K562 (cell line): ENCODE data around the gene DCAF7. TPM values are rescaled to one million over a fixed set of nuclear protein-coding genes. Genes with fewer than 3 reads are reported as not detected.

Experiments
- ATAC-seq: fragments of 200-7000 bp; cut with Tn5 transposase; 3 replicates; pipeline ENCODE4 v1.9.1; 2020; ENCODE audit warnings: moderate library complexity
- BruUV-seq: library from RNA; stranded (reverse); fragments of 400-500 nt; replicated peaks from 2 replicates; lab custom pipeline; 2021; lab: Mats Ljungman, UMichigan
- CTCF ChIA-PET: fragments of 300-600 bp; formaldehyde crosslinking; extraction: SDS; loops from one replicate; lab custom pipeline; 2021; ENCODE audit warnings: low intra/inter-chr PET ratio; lab: Yijun Ruan, JAX
- POLR2A ChIA-PET: fragments of 300-600, 350-650 bp; sonication (Branson Sonifier 250); formaldehyde crosslinking; extraction: SDS; loops from one replicate; lab custom pipeline; 2021; ENCODE audit warnings: antibody characterized with exemption, inconsistent platforms; lab: Yijun Ruan, JAX
- DNase-seq, 4 experiments: peaks; one replicate each; pipeline versions ENCODE4 v3.0.0 to v3.0.0-alpha.2; 2011 to 2018; ENCODE audit warnings: low spot score in 3 of 4, mixed read lengths in 3 of 4; ENCODE audit errors: extremely low read depth in 1 of 4
- FAIRE-seq: peaks from 2 replicates; lab custom pipeline; 2011; peaks lifted over from hg19 to GRCh38; lab: Jason Lieb, UNC
- H2AFZ ChIP-seq: 2 replicates; pipeline ENCODE4 v1.6.0; 2011; ENCODE audit warnings: low read depth, low read length, control low read depth, inconsistent platforms
- H3K27ac ChIP-seq: fragments of 200-600 bp; 3 replicates; pipeline ENCODE4 v1.8.0; 2011; ENCODE audit warnings: low read depth, mild to moderate bottlenecking, control low read depth, inconsistent platforms, low read length, moderate library complexity, mixed read lengths; ENCODE audit errors: extremely low read depth
- H3K27me3 ChIP-seq, 2 experiments: fragments of 300-600 bp in 1 of 2; 2 replicates in 1 of 2; 3 replicates in 1 of 2; pipeline versions ENCODE4 v1.6.0 to v1.8.0; 2011; ENCODE audit warnings: inconsistent platforms in 2 of 2, low read length in 2 of 2, mild to moderate bottlenecking in 1 of 2, mixed read lengths in 1 of 2, moderate library complexity in 1 of 2; ENCODE audit not compliant: control insufficient read depth in 2 of 2, insufficient read depth in 2 of 2
- H3K36me3 ChIP-seq: fragments of 300-600 bp; 3 replicates; pipeline ENCODE4 v1.8.0; 2011; ENCODE audit warnings: mild to moderate bottlenecking, low read length, inconsistent platforms; ENCODE audit not compliant: control insufficient read depth, insufficient read depth
- H3K4me1 ChIP-seq, 2 experiments: fragments of 200-600 bp in 1 of 2; replicated peaks in 1 of 2; 2 replicates in 1 of 2; 3 replicates in 1 of 2; pipeline versions ENCODE4 v1.5.1 to v1.8.0; 2011; ENCODE audit warnings: inconsistent platforms in 2 of 2, low read length in 2 of 2, mild to moderate bottlenecking in 1 of 2, mixed read lengths in 1 of 2, moderate library complexity in 1 of 2; ENCODE audit not compliant: control insufficient read depth in 2 of 2, insufficient read depth in 2 of 2
- H3K4me2 ChIP-seq: 2 replicates; pipeline ENCODE4 v1.6.1; 2011; ENCODE audit warnings: low read length, control low read depth, inconsistent platforms, mixed read lengths; ENCODE audit not compliant: insufficient read depth
- H3K4me3 ChIP-seq: fragments of 200-600 bp; sonication (generic), shearing (Covaris generic); 2 replicates; pipeline ENCODE4 v1.5.1; 2016; ENCODE audit warnings: control low read depth, inconsistent platforms
- H3K79me2 ChIP-seq: fragments of 200-600 bp; 3 replicates; pipeline ENCODE4 v1.8.0; 2011; ENCODE audit warnings: low read length, inconsistent platforms; ENCODE audit not compliant: control insufficient read depth, insufficient read depth
- H3K9ac ChIP-seq, 2 experiments: 2 replicates each; pipeline versions ENCODE4 v1.6.0 to v1.6.1; 2011; ENCODE audit warnings: low read depth in 2 of 2, low read length in 2 of 2, control low read depth in 1 of 2, inconsistent platforms in 1 of 2, mild to moderate bottlenecking in 1 of 2, mixed read lengths in 1 of 2; ENCODE audit not compliant: insufficient read depth in 1 of 2
- H3K9me1 ChIP-seq: one replicate; pipeline ENCODE4 v1.6.0; 2011; ENCODE audit warnings: inconsistent platforms, mild to moderate bottlenecking, low read length, moderate library complexity; ENCODE audit not compliant: control insufficient read depth, insufficient read depth
- H3K9me3 ChIP-seq: replicated peaks from 2 replicates; pipeline ENCODE4 v1.5.1; 2011; ENCODE audit warnings: low read depth, low read length, inconsistent platforms; ENCODE audit not compliant: control insufficient read depth, insufficient read depth
- H4K20me1 ChIP-seq: replicated peaks from 2 replicates; pipeline ENCODE4 v1.6.1; 2011; ENCODE audit warnings: low read length, inconsistent platforms, mixed read lengths; ENCODE audit not compliant: control insufficient read depth, insufficient read depth
- ATF2 ChIP-seq: sonication (generic); formaldehyde crosslinking; IDR thresholded peaks from 2 replicates; pipeline ENCODE4 v1.8.1; 2022; ENCODE audit warnings: missing genetic modification reagents
- DDX20 ChIP-seq: fragments of 450-650 bp; IDR thresholded peaks from 2 replicates; pipeline ENCODE4 v1.6.1; 2016; ENCODE audit warnings: missing genetic modification characterization, low read depth, mild to moderate bottlenecking, missing compliant biosample characterization, moderate library complexity
- E2F6 ChIP-seq, 2 experiments: IDR thresholded peaks; 2 replicates each; pipeline ENCODE4 v1.6.1; 2011; ENCODE audit warnings: borderline replicate concordance in 1 of 2, control low read depth in 1 of 2, low read depth in 1 of 2, low read length in 1 of 2, mild to moderate bottlenecking in 1 of 2, mixed read lengths in 1 of 2, moderate library complexity in 1 of 2; ENCODE audit not compliant: insufficient read depth in 1 of 2, insufficient read length in 1 of 2, poor library complexity in 1 of 2, severe bottlenecking in 1 of 2; ENCODE audit errors: extremely low read depth in 1 of 2
- PRPF4 ChIP-seq: fragments of 200-400 bp; formaldehyde crosslinking; IDR thresholded peaks from one replicate; pipeline ENCODE4 v1.6.1; 2017; ENCODE audit warnings: low read length, low read depth, mild to moderate bottlenecking; ENCODE audit not compliant: insufficient read depth, poor library complexity, severe bottlenecking
- THAP7 ChIP-seq: fragments of 250-450 bp; sonication (Bioruptor Pico); IDR thresholded peaks from 2 replicates; pipeline ENCODE4 v1.5.0; 2021
- TSHZ1 ChIP-seq: fragments of 250-450 bp; sonication (Bioruptor Pico); IDR thresholded peaks from 2 replicates; pipeline ENCODE4 v1.4.0; 2020; ENCODE audit warnings: mild to moderate bottlenecking, moderate library complexity
- U2AF2 ChIP-seq: fragments of 200-400 bp; formaldehyde crosslinking; optimal IDR thresholded peaks from 2 replicates; pipeline ENCODE3; 2017; ENCODE audit warnings: low read depth, mild to moderate bottlenecking, low read length
- ZEB2 ChIP-seq: fragments of 450-650 bp; IDR thresholded peaks from 2 replicates; pipeline ENCODE4 v1.6.1; 2016
- ZNF175 ChIP-seq: fragments of 200-800 bp; sonication (Bioruptor generic); IDR thresholded peaks from 2 replicates; pipeline ENCODE4 v1.6.1; 2016; ENCODE audit warnings: low read depth, mild to moderate bottlenecking, missing genetic modification characterization, missing compliant biosample characterization
- ZNF668 ChIP-seq: fragments of 250-450 bp; sonication (Bioruptor Pico); IDR thresholded peaks from 2 replicates; pipeline ENCODE4 v1.8.0; 2022; ENCODE audit warnings: mild to moderate bottlenecking, inconsistent platforms
- ZNF707 ChIP-seq: fragments of 250-450 bp; sonication (Bioruptor Pico); conservative IDR thresholded peaks from 2 replicates; pipeline ENCODE4 v1.8.0; 2022; ENCODE audit warnings: inconsistent platforms, mild to moderate bottlenecking, moderate library complexity
- WGBS: fragments of 100-300 bp; shearing (Covaris generic); methylation state at CpG from one replicate; pipeline ENCODE4 v1.1.6; 2016; ENCODE audit warnings: low coverage, mixed read lengths; ENCODE audit not compliant: insufficient coverage; ENCODE audit errors: missing lambda C conversion rate; 5-methylcytosine and 5-hydroxymethylcytosine counted together
- in situ Hi-C: fragments of 300-500 bp; cut with MboI; formaldehyde crosslinking; loops from 4 replicates; pipeline ENCODE4 v1.15.0; 2018; ENCODE audit warnings: inconsistent platforms, mixed read lengths
- intact Hi-C: fragments of 100-400 bp; cut with micrococcal nuclease; formaldehyde crosslinking; loops from 2 replicates; pipeline ENCODE4 v1.14.2; 2022
- polyA plus RNA-seq, 8 experiments: library from polyadenylated mRNA; depleted of rRNA in 4 of 8; stranded (reverse) in 5 of 8; unstranded in 3 of 8; fragments of >200 nt; fragmentation: Nextera tagmentation in 2 of 8; fragmentation: Illumina TruSeq in 1 of 8; extraction: Ambion mirVana in 2 of 8; extraction: Trizol in 1 of 8; gene quantifications; 2 replicates each; pipeline versions ENCODE4 v1.2.1 to v1.2.3, GENCODE V29; 2011 to 2014; ENCODE audit warnings: inconsistent platforms in 1 of 8, missing spikeins in 1 of 8
- total RNA-seq, 7 experiments: library from RNA; depleted of rRNA in 6 of 7; stranded (reverse); fragments of >200 nt in 6 of 7; fragmentation: Illumina TruSeq in 2 of 7; extraction: Trizol in 2 of 7; gene quantifications; 2 replicates each; pipeline versions ENCODE4 v1.2.1 to v1.2.3, GENCODE V29; 2011 to 2021; ENCODE audit warnings: low replicate concordance in 1 of 7
- TF ChIP-seq, protein P1 (sequence below): sonication (generic); formaldehyde crosslinking; IDR thresholded peaks from 2 replicates; pipeline ENCODE4 v1.8.0; 2022; ENCODE audit warnings: missing genetic modification reagents, mild to moderate bottlenecking, borderline replicate concordance

Gene DCAF7
- total and polyA plus RNA-seq, 9 of the 15 experiments (the other 6 are each of a cell fraction or from before 2014, with no cell fraction given), result 30.8 to 123 (median 40.2) TPM

GRCh38 chr17:63503341-63503705 is 47.0 kb upstream of the DCAF7 start:
- Histone ChIP-seq H4K20me1 (no peaks in the 10 kb centered on the region), H3K36me3 (no peaks in the 10 kb centered on the region), H3K9ac (no peak overlapping the region), H3K4me1 (no peaks in the 10 kb centered on the region; a peak in 1 of 5 replicates), H3K4me3 (no peak overlapping the region), H3K4me2 (no peak overlapping the region), H3K27me3 (peaks cover 24 to 44% of the 10 kb centered on the region in 2 experiments; a peak in 4 of 5 replicates), H2AFZ (no peak overlapping the region), H3K27ac (no peak overlapping the region), H3K9me1 (no peaks in the 10 kb centered on the region), H3K9me3 (0 out of 2 replicates have a peak, but pooled peaks cover 2% of the 10 kb centered on the region), H3K79me2 (no peaks in the 10 kb centered on the region)
- CTCF ChIA-PET, result no interaction called here
- intact Hi-C loops, result no loop called here
- in situ Hi-C loops, result no loop called here
- WGBS, result 5% methylated on average over 8 of the region's 8 CpGs
- no peak for FAIRE-seq
- ATAC-seq, result no peak
- POLR2A ChIA-PET, result interaction anchor here (0.8 to 1.2 kb wide), 3 partner anchors 15 to 24 kb away, joined by 3 to 4 read pairs (median 3); no protein-coding TSS in a partner anchor
- DNase-seq, result no peak
- BruUV-seq, result no TSS peak
- no peak for TF ChIP-seq DDX20 (tag)
- TF ChIP-seq U2AF2, result no peak
- no peak for TF ChIP-seq ATF2 (CRISPR knock-in tag)
- TF ChIP-seq THAP7 (CRISPR knock-in tag), result no peak
- TF ChIP-seq ZNF175 (CRISPR knock-in tag), result no peak
- no peak for TF ChIP-seq E2F6 (IDR thresholded peaks at IDR 0.05; ENCODE audit: borderline replicate concordance in 1 of 2, extremely low read depth in 1 of 2, insufficient read depth in 1 of 2, insufficient read length in 1 of 2, low read depth in 1 of 2, low read length in 1 of 2, poor library complexity in 1 of 2, severe bottlenecking in 1 of 2)
- no peak for TF ChIP-seq PRPF4
- TF ChIP-seq ZNF668, result no peak
- TF ChIP-seq ZEB2, result no peak
- no peak for TF ChIP-seq TSHZ1 (CRISPR knock-in tag)
- TF ChIP-seq, protein P1, sequence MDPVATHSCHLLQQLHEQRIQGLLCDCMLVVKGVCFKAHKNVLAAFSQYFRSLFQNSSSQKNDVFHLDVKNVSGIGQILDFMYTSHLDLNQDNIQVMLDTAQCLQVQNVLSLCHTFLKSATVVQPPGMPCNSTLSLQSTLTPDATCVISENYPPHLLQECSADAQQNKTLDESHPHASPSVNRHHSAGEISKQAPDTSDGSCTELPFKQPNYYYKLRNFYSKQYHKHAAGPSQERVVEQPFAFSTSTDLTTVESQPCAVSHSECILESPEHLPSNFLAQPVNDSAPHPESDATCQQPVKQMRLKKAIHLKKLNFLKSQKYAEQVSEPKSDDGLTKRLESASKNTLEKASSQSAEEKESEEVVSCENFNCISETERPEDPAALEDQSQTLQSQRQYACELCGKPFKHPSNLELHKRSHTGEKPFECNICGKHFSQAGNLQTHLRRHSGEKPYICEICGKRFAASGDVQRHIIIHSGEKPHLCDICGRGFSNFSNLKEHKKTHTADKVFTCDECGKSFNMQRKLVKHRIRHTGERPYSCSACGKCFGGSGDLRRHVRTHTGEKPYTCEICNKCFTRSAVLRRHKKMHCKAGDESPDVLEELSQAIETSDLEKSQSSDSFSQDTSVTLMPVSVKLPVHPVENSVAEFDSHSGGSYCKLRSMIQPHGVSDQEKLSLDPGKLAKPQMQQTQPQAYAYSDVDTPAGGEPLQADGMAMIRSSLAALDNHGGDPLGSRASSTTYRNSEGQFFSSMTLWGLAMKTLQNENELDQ (CRISPR knock-in tag), result no peak
- TF ChIP-seq ZNF707 (CRISPR knock-in tag), result no peak
